ENCODE data around the gene PDGFC.
"Not testable (repeated sequence)": the region's sequence is repeated elsewhere in the genome, so short reads cannot be mapped to it uniquely, and the experiment has no call there.

Gene PDGFC

GRCh38 chr4:156933633-156934258 lies 37.9 kb downstream of the PDGFC start:
- peaks cover 13% of the 10 kb centered on the region for H3K9me3 Mint-ChIP-seq
- peak overlapping the region; percentile 11 to 78 (median 34) for H3K27ac Mint-ChIP-seq
- no peak overlapping the region for H3K4me3 Mint-ChIP-seq
- H3K4me1 Mint-ChIP-seq, result peaks cover 26% of the 10 kb centered on the region
- TF ChIP-seq CTCF (IDR thresholded peaks at IDR 0.05; ENCODE audit: unreplicated experiment in 3 of 3), result no peak
- no peaks in the 10 kb centered on the region for H3K27me3 Mint-ChIP-seq (ENCODE audit: low read depth)
- peaks cover 45% of the 10 kb centered on the region for H3K36me3 Mint-ChIP-seq (ENCODE audit: low read depth)

GRCh38 chr4:156932360-156932759 lies 39.2 kb downstream of the PDGFC start:
- Mint-ChIP-seq H3K9me3 (peaks cover 20% of the 10 kb centered on the region), H3K4me1 (peaks cover 26% of the 10 kb centered on the region)
- H3K27ac Mint-ChIP-seq, result not testable (repeated sequence)

GRCh38 chr4:156931267-156931666 lies 40.3 kb downstream of the PDGFC start:
- Mint-ChIP-seq H3K27me3 (ENCODE audit: low read depth) (no peaks in the 10 kb centered on the region), H3K27ac (peak overlapping the region; percentile 67 to 84 (median 75)), H3K4me3 (no peak overlapping the region), H3K4me1 (peaks cover 26% of the 10 kb centered on the region), H3K9me3 (peaks cover 15% of the 10 kb centered on the region), H3K36me3 (ENCODE audit: low read depth) (peaks cover 58% of the 10 kb centered on the region)
- no peak for TF ChIP-seq CTCF (IDR thresholded peaks at IDR 0.05; ENCODE audit: unreplicated experiment in 3 of 3)

More at GRCh38 chr4:156932360-156932759, 39.2 kb downstream of the PDGFC start:
- H3K36me3 Mint-ChIP-seq (ENCODE audit: low read depth), result peaks cover 59% of the 10 kb centered on the region
- H3K4me3 Mint-ChIP-seq; H3K27me3 Mint-ChIP-seq (ENCODE audit: low read depth): not testable (repeated sequence)

- Mint-ChIP-seq H3K27ac (peak overlapping the region in 1 of 3 experiments; percentile 51), H3K4me3 (no peak overlapping the region), H3K9me3 (peaks cover 12% of the 10 kb centered on the region), H3K36me3 (ENCODE audit: low read depth) (peaks cover 63% of the 10 kb centered on the region), H3K4me1 (peaks cover 26% of the 10 kb centered on the region), H3K27me3 (ENCODE audit: low read depth) (no peaks in the 10 kb centered on the region)
- TF ChIP-seq CTCF (IDR thresholded peaks at IDR 0.05; ENCODE audit: unreplicated experiment in 3 of 3), result no peak
Measured at GRCh38 chr4:156929386-156930105, 42.1 kb downstream of the PDGFC start.

- Mint-ChIP-seq H3K36me3 (ENCODE audit: low read depth) (peaks cover 48% of the 10 kb centered on the region), H3K27ac (no peak overlapping the region), H3K4me3 (no peak overlapping the region), H3K9me3 (peaks cover 9% of the 10 kb centered on the region), H3K4me1 (peaks cover 7% of the 10 kb centered on the region), H3K27me3 (ENCODE audit: low read depth) (no peaks in the 10 kb centered on the region)
- TF ChIP-seq CTCF (IDR thresholded peaks at IDR 0.05; ENCODE audit: unreplicated experiment in 3 of 3), result no peak
Measured at GRCh38 chr4:156924774-156925315, 46.8 kb downstream of the PDGFC start.

GRCh38 chr4:156923525-156923924 lies 48.1 kb downstream of the PDGFC start:
- Mint-ChIP-seq H3K4me1 (no peaks in the 10 kb centered on the region), H3K36me3 (ENCODE audit: low read depth) (peaks cover 40% of the 10 kb centered on the region), H3K27ac (no peak overlapping the region), H3K4me3 (no peak overlapping the region), H3K27me3 (ENCODE audit: low read depth) (no peaks in the 10 kb centered on the region), H3K9me3 (peaks cover 9% of the 10 kb centered on the region)
- no peak for TF ChIP-seq CTCF (IDR thresholded peaks at IDR 0.05; ENCODE audit: unreplicated experiment in 3 of 3)
